Activated B cell treated with CpG ODN at 0.5 μM for 24 hours (primary cell): Measurements from ENCODE around the gene GALNT14. TPM values are rescaled to one million over a fixed set of nuclear protein-coding genes. Genes with fewer than 3 reads are reported as not detected.

Experiments used
- ATAC-seq: fragments of 200-7000 bp; cut with Tn5 transposase; one replicate; pipeline ENCODE4 v1.10.0; 2021; ENCODE audit warnings: low read depth, mild to moderate bottlenecking, moderate library complexity
- CTCF ChIA-PET: fragments of 350-600 bp; sonication (Branson Sonifier 250); formaldehyde crosslinking; loops from one replicate; lab custom pipeline; 2021; ENCODE audit warnings: antibody characterized with exemption; lab: Charles Lee
- POLR2A ChIA-PET: fragments of 350-600 bp; sonication (Branson Sonifier 250); formaldehyde crosslinking; loops from one replicate; lab custom pipeline; 2021; ENCODE audit warnings: antibody characterized with exemption; lab: Charles Lee
- DNase-seq: peaks from one replicate; pipeline ENCODE4 v3.0.0; 2022
- H3K27ac Mint-ChIP-seq: one replicate; pipeline ENCODE4 v1.8.0; 2020; ENCODE audit warnings: mixed read lengths
- H3K27me3 Mint-ChIP-seq: one replicate; pipeline ENCODE4 v1.8.0; 2021; ENCODE audit warnings: mixed read lengths
- H3K36me3 Mint-ChIP-seq: one replicate; pipeline ENCODE4 v1.8.0; 2021; ENCODE audit warnings: low read depth, mixed read lengths
- H3K4me1 Mint-ChIP-seq: one replicate; pipeline ENCODE4 v1.8.0; 2021; ENCODE audit warnings: mixed read lengths
- H3K4me3 Mint-ChIP-seq: one replicate; pipeline ENCODE4 v1.8.0; 2020; ENCODE audit warnings: mild to moderate bottlenecking, mixed read lengths
- H3K9me3 Mint-ChIP-seq: one replicate; pipeline ENCODE4 v1.8.0; 2020; ENCODE audit warnings: mixed read lengths
- CTCF ChIP-seq: fragments of 200-600 bp; IDR thresholded peaks from one replicate; pipeline ENCODE4 v1.8.0; 2022; ENCODE audit warnings: antibody characterized with exemption, mild to moderate bottlenecking
- intact Hi-C: fragments of 100-400 bp; cut with micrococcal nuclease; formaldehyde crosslinking; loops from one replicate; pipeline ENCODE4 v1.15.1; 2024
- total RNA-seq: library from RNA; stranded (reverse); gene quantifications from 2 replicates; pipeline ENCODE4 v1.2.3, GENCODE V29; 2022

Gene GALNT14
- total RNA-seq, 1 donor from 2014 or later: 6.6 TPM

DNA sequence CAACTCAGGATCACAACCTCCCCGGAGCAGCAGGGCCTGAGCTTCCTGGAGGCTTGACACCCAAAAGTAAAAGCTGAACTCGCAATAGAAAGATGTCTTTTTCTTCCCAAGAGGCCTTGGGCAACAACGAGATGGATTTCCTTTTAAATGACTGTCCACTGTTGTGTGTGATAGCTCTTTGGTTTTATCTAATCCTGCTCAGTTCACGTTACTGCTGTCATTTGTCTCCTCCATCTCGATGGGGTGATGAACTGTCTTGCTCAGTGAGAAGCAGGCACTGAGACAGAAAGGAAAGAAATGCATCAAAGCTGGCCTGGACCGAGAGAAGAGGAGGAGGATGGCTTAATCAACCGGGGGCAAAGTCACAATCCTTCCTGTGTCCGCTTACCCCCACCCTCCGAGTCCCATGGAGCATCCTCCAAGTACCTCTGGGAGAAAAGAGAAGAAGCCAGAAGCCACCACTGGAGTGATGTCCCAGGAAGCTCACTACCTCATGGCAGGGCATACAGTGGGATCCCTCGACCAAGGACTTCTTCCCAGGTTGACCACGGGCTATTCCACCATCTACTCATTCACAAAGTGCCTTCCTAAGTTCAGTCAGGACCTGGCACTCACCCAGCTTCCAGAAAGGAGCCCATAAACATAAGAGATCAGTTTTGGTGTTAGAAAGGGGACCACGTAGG, 68.5 kb downstream of the GALNT14 start:
- CTCF ChIA-PET: no interaction called here
- no peaks in the 10 kb centered on the region for H3K9me3 Mint-ChIP-seq
- TF ChIP-seq CTCF: no peak
- H3K36me3 Mint-ChIP-seq: no peaks in the 10 kb centered on the region
- no peak overlapping the region for H3K4me3 Mint-ChIP-seq
- no peaks in the 10 kb centered on the region for H3K4me1 Mint-ChIP-seq
- intact Hi-C loops: no loop called here
- H3K27ac Mint-ChIP-seq: no peak overlapping the region
- no peak for DNase-seq
- POLR2A ChIA-PET: no interaction called here
- no peaks in the 10 kb centered on the region for H3K27me3 Mint-ChIP-seq
- no peak for ATAC-seq

DNA sequence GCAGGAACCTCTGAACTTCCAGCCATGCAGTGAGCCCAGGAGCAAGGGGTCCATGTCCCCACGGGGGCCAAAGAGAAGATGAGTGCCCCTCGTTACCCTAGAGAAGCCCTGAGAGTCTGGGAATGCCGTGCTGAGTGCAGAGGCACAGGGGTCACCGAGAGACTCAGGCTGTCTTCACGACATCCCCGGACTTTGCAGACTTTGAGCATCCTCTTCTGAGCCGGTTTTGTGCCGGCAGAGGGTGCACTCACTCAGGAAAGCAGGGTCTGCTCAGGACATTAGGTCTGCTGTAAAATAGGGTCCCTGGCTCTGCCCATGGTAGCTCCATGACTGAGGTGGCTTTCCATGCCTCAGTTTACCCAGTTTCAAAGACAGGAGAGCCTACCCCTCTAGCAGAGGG, 71.0 kb downstream of the GALNT14 start:
- peaks cover 3% of the 10 kb centered on the region for H3K9me3 Mint-ChIP-seq
- ATAC-seq: no peak
- no peak overlapping the region for H3K4me3 Mint-ChIP-seq
- H3K27ac Mint-ChIP-seq: no peak overlapping the region
- ChIA-PET CTCF (no interaction called here), POLR2A (no interaction called here)
- no peak for TF ChIP-seq CTCF
- intact Hi-C loops: no loop called here
- no peaks in the 10 kb centered on the region for H3K27me3 Mint-ChIP-seq
- no peak for DNase-seq
- H3K36me3 Mint-ChIP-seq: no peaks in the 10 kb centered on the region
- H3K4me1 Mint-ChIP-seq: no peaks in the 10 kb centered on the region

DNA sequence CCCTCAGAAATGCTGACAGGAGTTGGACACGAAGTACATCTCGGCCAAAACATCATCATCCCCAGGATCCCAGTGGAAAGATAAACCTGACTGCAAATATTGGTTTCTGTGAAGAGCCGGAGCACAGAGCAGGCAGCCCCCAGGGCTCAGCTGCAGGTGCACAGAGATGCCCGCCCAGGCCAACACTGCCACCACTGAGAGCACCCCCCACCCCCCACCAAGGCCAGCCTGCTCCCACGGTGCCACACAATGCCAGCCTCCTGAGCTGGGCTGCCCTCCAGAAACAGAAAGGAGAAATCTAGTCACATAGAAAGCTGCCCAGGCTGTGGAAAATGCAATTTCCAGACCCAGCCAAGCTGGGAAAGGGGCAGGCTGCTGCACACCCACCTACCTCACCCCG, 71.7 kb downstream of the GALNT14 start:
- ATAC-seq: no peak
- no peaks in the 10 kb centered on the region for H3K4me1 Mint-ChIP-seq
- no peak for DNase-seq
- H3K27ac Mint-ChIP-seq: no peak overlapping the region
- intact Hi-C loops: no loop called here
- H3K9me3 Mint-ChIP-seq: peaks cover 3% of the 10 kb centered on the region
- H3K27me3 Mint-ChIP-seq: no peaks in the 10 kb centered on the region
- H3K36me3 Mint-ChIP-seq: no peaks in the 10 kb centered on the region
- ChIA-PET POLR2A (no interaction called here), CTCF (no interaction called here)
- H3K4me3 Mint-ChIP-seq: no peak overlapping the region
- TF ChIP-seq CTCF: no peak

DNA sequence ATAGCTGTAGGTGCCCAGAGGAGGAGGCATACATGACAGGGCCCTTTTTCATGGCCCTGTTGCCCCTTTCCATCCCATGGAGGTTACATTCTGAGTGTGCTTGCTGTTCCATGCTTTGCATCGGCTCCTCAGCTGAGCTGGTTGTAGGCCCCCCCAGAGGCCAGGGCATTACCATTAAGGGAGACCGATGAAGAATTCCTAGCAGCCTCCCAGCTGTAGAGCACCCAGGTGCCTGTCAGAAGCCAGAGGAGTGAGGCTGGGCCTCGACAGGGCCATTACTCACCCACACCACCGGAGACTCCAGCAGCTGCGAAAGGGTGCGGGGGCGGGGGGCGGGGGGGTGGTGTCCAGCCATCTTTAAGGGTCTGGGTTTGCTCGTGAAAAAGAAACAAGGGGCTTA, 72.2 kb downstream of the GALNT14 start:
- Mint-ChIP-seq H3K4me1 (no peaks in the 10 kb centered on the region), H3K9me3 (peaks cover 3% of the 10 kb centered on the region), H3K4me3 (no peak overlapping the region), H3K27ac (no peak overlapping the region), H3K36me3 (no peaks in the 10 kb centered on the region), H3K27me3 (no peaks in the 10 kb centered on the region)
- POLR2A ChIA-PET: no interaction called here
- CTCF ChIA-PET: no interaction called here
- ATAC-seq (no peak), DNase-seq (no peak)
- intact Hi-C loops: no loop called here
- no peak for TF ChIP-seq CTCF

DNA sequence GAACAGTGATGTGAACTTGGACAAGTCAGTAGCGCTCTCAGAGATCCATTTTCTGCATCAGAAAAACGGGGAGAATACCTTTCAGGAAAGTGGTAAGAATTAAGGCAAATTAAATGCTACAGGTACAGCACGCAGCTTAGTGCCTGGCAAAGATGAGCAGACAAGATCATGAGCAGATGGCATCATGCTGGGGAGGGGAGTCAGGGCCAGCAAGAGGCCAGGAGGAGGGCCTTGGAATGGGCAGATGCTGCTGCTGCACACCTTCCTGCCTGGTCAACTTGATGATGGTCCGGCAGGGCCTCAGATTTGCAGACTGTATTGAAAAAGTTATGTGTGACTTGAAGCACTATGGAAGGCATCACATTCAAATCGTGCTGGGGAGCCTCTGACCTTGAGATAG, 72.9 kb downstream of the GALNT14 start:
- ChIA-PET CTCF (no interaction called here), POLR2A (no interaction called here)
- intact Hi-C loops: no loop called here
- no peaks in the 10 kb centered on the region for H3K4me1 Mint-ChIP-seq
- ATAC-seq: no peak
- peaks cover 3% of the 10 kb centered on the region for H3K9me3 Mint-ChIP-seq
- no peak for TF ChIP-seq CTCF
- no peak overlapping the region for H3K27ac Mint-ChIP-seq
- DNase-seq: no peak
- H3K4me3 Mint-ChIP-seq: no peak overlapping the region
- no peaks in the 10 kb centered on the region for H3K27me3 Mint-ChIP-seq
- H3K36me3 Mint-ChIP-seq: no peaks in the 10 kb centered on the region
